ENCODE measurements around the gene SEC24D.

Gene SEC24D

DNA sequence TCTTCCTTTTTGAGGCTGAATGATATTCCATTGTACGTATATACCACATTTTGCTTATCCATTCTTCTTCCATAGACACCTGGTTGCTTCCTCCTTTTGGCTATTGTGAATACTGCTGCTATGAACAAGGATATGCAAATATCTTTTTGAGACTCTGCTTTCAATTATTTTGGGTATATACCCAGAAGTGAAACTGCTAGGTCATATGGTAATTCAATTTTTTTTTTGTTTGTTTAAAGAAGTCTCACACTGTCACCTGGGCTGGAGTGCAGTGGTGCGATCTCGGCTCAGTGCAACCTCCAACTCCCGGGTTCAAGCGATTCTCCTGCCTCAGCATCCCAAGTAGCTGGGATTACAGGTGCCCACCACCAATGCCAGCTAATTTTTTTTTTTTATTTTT is 75.4 kb downstream of the SEC24D start:
- DNase-seq (ENCODE audit: low read depth in 2 of 2): no peak
- TF ChIP-seq, protein P1, sequence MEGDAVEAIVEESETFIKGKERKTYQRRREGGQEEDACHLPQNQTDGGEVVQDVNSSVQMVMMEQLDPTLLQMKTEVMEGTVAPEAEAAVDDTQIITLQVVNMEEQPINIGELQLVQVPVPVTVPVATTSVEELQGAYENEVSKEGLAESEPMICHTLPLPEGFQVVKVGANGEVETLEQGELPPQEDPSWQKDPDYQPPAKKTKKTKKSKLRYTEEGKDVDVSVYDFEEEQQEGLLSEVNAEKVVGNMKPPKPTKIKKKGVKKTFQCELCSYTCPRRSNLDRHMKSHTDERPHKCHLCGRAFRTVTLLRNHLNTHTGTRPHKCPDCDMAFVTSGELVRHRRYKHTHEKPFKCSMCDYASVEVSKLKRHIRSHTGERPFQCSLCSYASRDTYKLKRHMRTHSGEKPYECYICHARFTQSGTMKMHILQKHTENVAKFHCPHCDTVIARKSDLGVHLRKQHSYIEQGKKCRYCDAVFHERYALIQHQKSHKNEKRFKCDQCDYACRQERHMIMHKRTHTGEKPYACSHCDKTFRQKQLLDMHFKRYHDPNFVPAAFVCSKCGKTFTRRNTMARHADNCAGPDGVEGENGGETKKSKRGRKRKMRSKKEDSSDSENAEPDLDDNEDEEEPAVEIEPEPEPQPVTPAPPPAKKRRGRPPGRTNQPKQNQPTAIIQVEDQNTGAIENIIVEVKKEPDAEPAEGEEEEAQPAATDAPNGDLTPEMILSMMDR (IDR thresholded peaks at IDR 0.05; ENCODE audit: low read depth, low read length): no peak
- H3K4me3 ChIP-seq (replicated peaks in 1 of 2; ENCODE audit: low read depth in 2 of 2, low read length in 2 of 2): no peak overlapping the region

DNA sequence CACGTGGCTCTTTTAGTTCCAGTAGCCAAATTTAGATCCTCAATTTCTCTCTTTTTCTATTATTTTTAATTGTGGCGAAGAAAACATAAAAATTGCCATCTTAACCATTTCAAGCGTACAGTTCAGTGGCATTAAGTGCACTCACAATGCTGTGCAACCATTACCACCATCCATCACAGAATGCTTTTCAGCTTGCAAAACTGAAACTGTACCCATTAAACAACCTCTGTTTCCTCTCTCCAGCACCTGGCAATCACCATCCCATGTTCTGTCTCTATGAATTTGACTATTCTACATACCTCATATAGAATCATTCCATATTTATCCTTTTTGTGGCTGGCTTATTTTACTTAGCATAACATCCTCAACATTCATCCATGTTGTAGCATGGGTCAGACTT is 75.8 kb downstream of the SEC24D start:
- DNase-seq (ENCODE audit: low read depth in 2 of 2): no peak
- H3K4me3 ChIP-seq (replicated peaks in 1 of 2; ENCODE audit: low read depth in 2 of 2, low read length in 2 of 2): no peak overlapping the region
- TF ChIP-seq, protein P1 (IDR thresholded peaks at IDR 0.05; ENCODE audit: low read depth, low read length): no peak

DNA sequence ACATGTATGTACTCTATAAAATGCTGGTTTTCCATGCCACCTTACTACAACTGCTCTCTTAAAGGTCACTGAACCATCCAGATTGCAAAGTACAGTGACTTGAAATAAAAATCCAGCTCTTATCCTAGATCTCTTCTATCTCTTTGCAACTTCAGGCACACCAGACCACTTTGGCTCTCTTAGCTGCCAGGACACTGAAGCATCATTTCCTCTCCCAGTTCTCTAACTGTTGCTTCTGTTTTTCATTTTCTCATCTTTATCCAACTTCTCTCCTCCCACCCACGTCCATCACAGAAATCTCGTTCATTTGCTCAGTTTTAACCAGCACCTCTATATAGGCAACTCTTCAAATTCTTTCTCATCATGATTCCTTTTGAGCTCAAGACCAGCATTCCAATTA is 76.4 kb downstream of the SEC24D start:
- H3K4me3 ChIP-seq (replicated peaks in 1 of 2; ENCODE audit: low read depth in 2 of 2, low read length in 2 of 2): no peak overlapping the region
- TF ChIP-seq, protein P1 (IDR thresholded peaks at IDR 0.05; ENCODE audit: low read depth, low read length): no peak
- no peak for DNase-seq (ENCODE audit: low read depth in 2 of 2)

DNA sequence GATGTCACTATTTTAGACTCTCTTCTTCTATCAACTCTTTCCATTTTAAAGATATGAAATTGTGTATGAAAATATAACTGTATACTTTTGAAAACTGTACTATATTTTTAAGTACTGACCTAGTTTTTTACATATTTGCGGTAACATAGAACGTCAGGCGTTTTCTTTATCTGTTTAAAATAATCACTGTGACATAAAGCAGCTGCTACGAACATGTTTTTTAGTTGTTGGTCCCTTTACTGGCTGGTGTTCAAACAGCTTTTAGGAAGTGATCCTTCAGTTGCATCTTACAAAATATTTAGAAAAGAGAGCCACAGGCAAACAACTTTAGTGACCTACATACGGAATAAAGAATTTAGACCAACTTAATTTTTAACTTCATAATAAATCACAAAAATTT is 77.6 kb downstream of the SEC24D start:
- no peak overlapping the region for H3K4me3 ChIP-seq (replicated peaks in 1 of 2; ENCODE audit: low read depth in 2 of 2, low read length in 2 of 2)
- TF ChIP-seq, protein P1 (IDR thresholded peaks at IDR 0.05; ENCODE audit: low read depth, low read length): no peak
- peak; percentile 83 to 95 for DNase-seq (ENCODE audit: low read depth in 2 of 2)

DNA sequence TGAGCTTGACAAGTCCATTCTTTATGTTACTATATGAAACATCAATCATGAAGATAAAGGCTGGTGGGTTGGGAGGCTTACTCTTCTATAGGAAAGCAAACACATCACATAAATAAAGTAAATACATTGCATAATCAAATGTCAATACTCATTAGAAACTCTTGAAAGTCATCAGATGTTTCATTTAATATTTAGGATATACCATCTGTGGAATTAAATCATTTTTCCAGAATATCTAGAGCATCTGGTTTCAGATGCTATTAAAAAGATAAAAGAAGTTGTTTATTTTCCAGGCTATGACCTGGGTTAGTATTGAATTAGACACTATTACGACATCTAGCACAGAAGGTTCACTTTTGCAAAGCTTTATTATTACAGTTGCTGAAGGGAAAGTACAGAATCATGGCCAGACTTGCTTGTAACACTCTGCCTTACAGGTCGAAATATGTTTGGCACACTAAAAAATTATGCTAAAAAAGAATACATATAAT is 78.1 kb downstream of the SEC24D start:
- TF ChIP-seq, protein P1 (IDR thresholded peaks at IDR 0.05; ENCODE audit: low read depth, low read length): no peak
- DNase-seq (ENCODE audit: low read depth in 2 of 2): peak; percentile 82 to 84
- no peak overlapping the region for H3K4me3 ChIP-seq (replicated peaks in 1 of 2; ENCODE audit: low read depth in 2 of 2, low read length in 2 of 2)

DNA sequence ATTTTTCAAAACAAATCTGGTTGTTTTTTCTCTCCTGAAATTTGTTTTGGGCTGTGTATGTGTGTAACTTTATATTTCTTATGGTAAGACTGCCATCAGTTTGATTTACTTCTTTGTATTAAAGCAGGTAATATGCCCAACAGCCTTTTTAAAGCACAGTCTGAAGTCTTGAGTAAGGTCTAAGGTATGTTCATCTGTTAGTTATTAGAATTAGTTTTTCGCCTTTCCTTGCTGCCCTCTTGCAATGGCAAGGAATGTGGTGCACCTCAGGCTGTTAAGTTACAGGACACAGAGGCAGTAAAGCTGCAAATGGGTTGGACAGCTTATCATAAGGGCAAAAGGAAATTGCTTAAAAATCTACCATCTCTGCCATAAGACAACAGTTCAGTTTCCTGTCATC is 79.0 kb downstream of the SEC24D start:
- TF ChIP-seq, protein P1 (IDR thresholded peaks at IDR 0.05; ENCODE audit: low read depth, low read length): no peak
- H3K4me3 ChIP-seq (replicated peaks in 1 of 2; ENCODE audit: low read depth in 2 of 2, low read length in 2 of 2): no peak overlapping the region
- DNase-seq (ENCODE audit: low read depth in 2 of 2): no peak

DNA sequence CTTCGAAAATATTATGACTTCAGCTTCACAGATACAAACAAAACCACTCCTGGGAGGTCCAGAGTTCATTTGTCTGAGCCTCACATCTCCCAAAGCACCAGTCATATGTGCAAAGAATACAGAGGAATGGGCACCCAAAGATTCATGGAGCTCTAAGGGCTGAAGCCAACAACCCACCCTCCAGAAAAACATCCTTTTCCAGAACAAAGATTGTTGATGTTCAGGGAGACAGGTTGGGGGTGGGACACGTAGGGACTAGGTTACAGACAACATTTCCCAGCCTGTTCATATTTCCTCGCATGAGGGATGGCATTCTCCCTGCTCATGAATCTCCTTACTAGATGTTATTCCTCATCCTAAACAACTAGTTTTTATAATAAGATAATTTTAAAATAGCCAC is 79.5 kb downstream of the SEC24D start:
- TF ChIP-seq, protein P1 (IDR thresholded peaks at IDR 0.05; ENCODE audit: low read depth, low read length): no peak
- DNase-seq (ENCODE audit: low read depth in 2 of 2): no peak
- H3K4me3 ChIP-seq (replicated peaks in 1 of 2; ENCODE audit: low read depth in 2 of 2, low read length in 2 of 2): no peak overlapping the region

All from cardiac fibroblast (primary cell).